Panc1 (cell line): ENCODE measurements around the gene RBFA.

Experiments
- SIN3A ChIP-seq: IDR thresholded peaks from 2 replicates; pipeline ENCODE4 v1.6.1; 2012; ENCODE audit warnings: low read depth, mild to moderate bottlenecking, low read length, moderate library complexity, borderline replicate concordance; ENCODE audit not compliant: insufficient read depth
- TF ChIP-seq, protein P1 (sequence below): fragments of 450-650 bp; IDR thresholded peaks from 2 replicates; pipeline ENCODE4 v1.5.1; 2017; ENCODE audit warnings: mild to moderate bottlenecking

DNA sequence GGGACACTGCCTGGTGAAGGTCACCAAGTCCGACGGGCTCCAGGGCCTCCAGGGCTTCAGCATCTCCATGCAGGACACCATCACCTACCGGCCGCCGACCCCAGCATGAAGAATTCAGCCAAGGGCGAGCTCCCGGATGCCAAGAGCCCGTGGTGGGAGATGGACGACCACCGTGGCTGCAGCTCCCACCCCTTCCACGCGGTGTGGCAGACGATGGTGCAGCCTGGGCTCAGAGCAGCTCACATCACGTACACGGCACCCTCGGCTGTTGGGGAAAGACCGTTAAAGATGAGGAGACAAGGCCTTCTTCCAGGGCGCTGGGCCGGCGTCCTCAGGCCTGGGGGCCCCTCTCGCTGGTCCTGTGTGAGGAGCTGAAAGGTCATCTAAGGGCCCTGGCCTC, 43.6 kb downstream of the RBFA start:
- TF ChIP-seq, protein P1, sequence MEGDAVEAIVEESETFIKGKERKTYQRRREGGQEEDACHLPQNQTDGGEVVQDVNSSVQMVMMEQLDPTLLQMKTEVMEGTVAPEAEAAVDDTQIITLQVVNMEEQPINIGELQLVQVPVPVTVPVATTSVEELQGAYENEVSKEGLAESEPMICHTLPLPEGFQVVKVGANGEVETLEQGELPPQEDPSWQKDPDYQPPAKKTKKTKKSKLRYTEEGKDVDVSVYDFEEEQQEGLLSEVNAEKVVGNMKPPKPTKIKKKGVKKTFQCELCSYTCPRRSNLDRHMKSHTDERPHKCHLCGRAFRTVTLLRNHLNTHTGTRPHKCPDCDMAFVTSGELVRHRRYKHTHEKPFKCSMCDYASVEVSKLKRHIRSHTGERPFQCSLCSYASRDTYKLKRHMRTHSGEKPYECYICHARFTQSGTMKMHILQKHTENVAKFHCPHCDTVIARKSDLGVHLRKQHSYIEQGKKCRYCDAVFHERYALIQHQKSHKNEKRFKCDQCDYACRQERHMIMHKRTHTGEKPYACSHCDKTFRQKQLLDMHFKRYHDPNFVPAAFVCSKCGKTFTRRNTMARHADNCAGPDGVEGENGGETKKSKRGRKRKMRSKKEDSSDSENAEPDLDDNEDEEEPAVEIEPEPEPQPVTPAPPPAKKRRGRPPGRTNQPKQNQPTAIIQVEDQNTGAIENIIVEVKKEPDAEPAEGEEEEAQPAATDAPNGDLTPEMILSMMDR, result no peak
- TF ChIP-seq SIN3A, result no peak
